ENCODE results near the gene TCF7. TPM values are rescaled to one million over a fixed set of nuclear protein-coding genes. Genes with fewer than 3 reads are reported as not detected.

The TCF7 gene
- total and polyA plus RNA-seq, 2 of the 13 experiments (the other 11 are each of a cell fraction or from before 2014, with no cell fraction given), result 6.3 to 6.8 TPM

- TF ChIP-seq REL (CRISPR knock-in tag; conservative IDR thresholded peaks at IDR 0.05), result no peak
- TF ChIP-seq SP5 (CRISPR knock-in tag; IDR thresholded peaks at IDR 0.05; ENCODE audit: borderline replicate concordance, low read depth), result no peak
- TF ChIP-seq MATR3 (CRISPR knock-in tag; IDR thresholded peaks at IDR 0.05), result no peak
- TF ChIP-seq RBM22 (optimal IDR thresholded peaks at IDR 0.05; ENCODE audit: low read length), result no peak
These were observed 18.9 kb downstream of the TCF7 start (continued) for GRCh38 chr5:134133188-134133994.

GRCh38 chr5:134133995-134134541 is 19.6 kb downstream of the TCF7 start:
- ATAC-seq (no peak), DNase-seq (ENCODE audit: low spot score) (no peak), FAIRE-seq (no peak)
- H4K20me1 ChIP-seq (ENCODE audit: insufficient read depth, low read length), result no peaks in the 10 kb centered on the region
- CTCF ChIA-PET (ENCODE audit: low intra/inter-chr PET ratio, low total read pairs), result no interaction called here
- H3K27me3 ChIP-seq (ENCODE audit: control insufficient read depth in 1 of 2, insufficient read depth in 2 of 2, low read length in 2 of 2), result no peaks in the 10 kb centered on the region
- POLR2A ChIA-PET, result interaction anchor here (1.3 kb wide), 1 partner anchor 9 kb away, joined by 3 read pairs; no protein-coding TSS in a partner anchor
- no peaks in the 10 kb centered on the region for H3K4me1 ChIP-seq (ENCODE audit: insufficient read depth, low read length)
- intact Hi-C loops (cut with micrococcal nuclease; ENCODE audit: unreplicated experiment), result no loop called here
- H2AFZ ChIP-seq (ENCODE audit: low read length), result no peak overlapping the region
- no peak overlapping the region for H3K27ac ChIP-seq (ENCODE audit: extremely low read length, insufficient read depth, low read length)
- H3K4me2 ChIP-seq (ENCODE audit: low read depth, low read length), result no peak overlapping the region
- H3K36me3 ChIP-seq (replicated peaks in 1 of 2; ENCODE audit: control insufficient read depth in 1 of 2, insufficient read depth in 2 of 2, low read length in 2 of 2), result peaks cover 10 to 50% of the 10 kb centered on the region in 2 experiments; a peak in 4 of 5 replicates
- in situ Hi-C loops (cut with HindIII; ENCODE audit: extremely low pct_ligation_motif_present, low pct_unique_long_range_greater_than_20kb), result no loop called here
- no peaks in the 10 kb centered on the region for H3K79me2 ChIP-seq (ENCODE audit: insufficient read depth, low read length)
- H3K9me3 ChIP-seq (ENCODE audit: low read length), result no peaks in the 10 kb centered on the region
- no peak overlapping the region for H3K9ac ChIP-seq (ENCODE audit: insufficient read depth, low read depth, low read length)
- H3K4me3 ChIP-seq (replicated peaks in 1 of 3; ENCODE audit: insufficient read depth in 1 of 3, low read depth in 2 of 3, low read length in 3 of 3), result no peak overlapping the region
- no TSS peak for BruUV-seq (replicated peaks)
- 100% methylated on average over 1 of the region's 6 CpGs for WGBS (ENCODE audit: low lambda C conversion rate)
- TF ChIP-seq SOX13 (IDR thresholded peaks at IDR 0.05), result no peak
- TF ChIP-seq SOX13 (CRISPR knock-in tag; conservative IDR thresholded peaks at IDR 0.05 in 1 of 2, IDR thresholded peaks at IDR 0.05 in 1 of 2), result no peak
- TF ChIP-seq ZBTB1 (CRISPR knock-in tag; IDR thresholded peaks at IDR 0.05; ENCODE audit: borderline replicate concordance), result no peak
- TF ChIP-seq, protein P1, sequence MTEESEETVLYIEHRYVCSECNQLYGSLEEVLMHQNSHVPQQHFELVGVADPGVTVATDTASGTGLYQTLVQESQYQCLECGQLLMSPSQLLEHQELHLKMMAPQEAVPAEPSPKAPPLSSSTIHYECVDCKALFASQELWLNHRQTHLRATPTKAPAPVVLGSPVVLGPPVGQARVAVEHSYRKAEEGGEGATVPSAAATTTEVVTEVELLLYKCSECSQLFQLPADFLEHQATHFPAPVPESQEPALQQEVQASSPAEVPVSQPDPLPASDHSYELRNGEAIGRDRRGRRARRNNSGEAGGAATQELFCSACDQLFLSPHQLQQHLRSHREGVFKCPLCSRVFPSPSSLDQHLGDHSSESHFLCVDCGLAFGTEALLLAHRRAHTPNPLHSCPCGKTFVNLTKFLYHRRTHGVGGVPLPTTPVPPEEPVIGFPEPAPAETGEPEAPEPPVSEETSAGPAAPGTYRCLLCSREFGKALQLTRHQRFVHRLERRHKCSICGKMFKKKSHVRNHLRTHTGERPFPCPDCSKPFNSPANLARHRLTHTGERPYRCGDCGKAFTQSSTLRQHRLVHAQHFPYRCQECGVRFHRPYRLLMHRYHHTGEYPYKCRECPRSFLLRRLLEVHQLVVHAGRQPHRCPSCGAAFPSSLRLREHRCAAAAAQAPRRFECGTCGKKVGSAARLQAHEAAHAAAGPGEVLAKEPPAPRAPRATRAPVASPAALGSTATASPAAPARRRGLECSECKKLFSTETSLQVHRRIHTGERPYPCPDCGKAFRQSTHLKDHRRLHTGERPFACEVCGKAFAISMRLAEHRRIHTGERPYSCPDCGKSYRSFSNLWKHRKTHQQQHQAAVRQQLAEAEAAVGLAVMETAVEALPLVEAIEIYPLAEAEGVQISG (CRISPR knock-in tag; IDR thresholded peaks at IDR 0.05), result no peak
- no peak for TF ChIP-seq ZNF660 (CRISPR knock-in tag; IDR thresholded peaks at IDR 0.05; ENCODE audit: borderline replicate concordance, low read depth)
- TF ChIP-seq TOE1 (CRISPR knock-in tag; IDR thresholded peaks at IDR 0.05), result no peak
- TF ChIP-seq, protein P2, sequence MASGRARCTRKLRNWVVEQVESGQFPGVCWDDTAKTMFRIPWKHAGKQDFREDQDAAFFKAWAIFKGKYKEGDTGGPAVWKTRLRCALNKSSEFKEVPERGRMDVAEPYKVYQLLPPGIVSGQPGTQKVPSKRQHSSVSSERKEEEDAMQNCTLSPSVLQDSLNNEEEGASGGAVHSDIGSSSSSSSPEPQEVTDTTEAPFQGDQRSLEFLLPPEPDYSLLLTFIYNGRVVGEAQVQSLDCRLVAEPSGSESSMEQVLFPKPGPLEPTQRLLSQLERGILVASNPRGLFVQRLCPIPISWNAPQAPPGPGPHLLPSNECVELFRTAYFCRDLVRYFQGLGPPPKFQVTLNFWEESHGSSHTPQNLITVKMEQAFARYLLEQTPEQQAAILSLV (CRISPR knock-in tag; IDR thresholded peaks at IDR 0.05; ENCODE audit: borderline replicate concordance), result no peak
- TF ChIP-seq NFKB2 (CRISPR knock-in tag; IDR thresholded peaks at IDR 0.05; ENCODE audit: borderline replicate concordance), result no peak
- TF ChIP-seq MED13 (CRISPR knock-in tag; IDR thresholded peaks at IDR 0.05), result no peak
- no peak for TF ChIP-seq BHLHE40 (IDR thresholded peaks at IDR 0.05; ENCODE audit: low read length)
- no peak for TF ChIP-seq ZNF558 (CRISPR knock-in tag; IDR thresholded peaks at IDR 0.05; ENCODE audit: borderline replicate concordance)
- TF ChIP-seq TEAD3 (CRISPR knock-in tag; optimal IDR thresholded peaks at IDR 0.05; ENCODE audit: borderline replicate concordance), result no peak
- no peak for TF ChIP-seq MTA1 (CRISPR knock-in tag; IDR thresholded peaks at IDR 0.05; ENCODE audit: borderline replicate concordance)
- no peak for TF ChIP-seq RBM39 (IDR thresholded peaks at IDR 0.05; ENCODE audit: low read depth, low read length, poor library complexity, severe bottlenecking)
- TF ChIP-seq CCAR2 (optimal IDR thresholded peaks at IDR 0.05; ENCODE audit: low read depth, low read length), result no peak
- TF ChIP-seq MAF1 (CRISPR knock-in tag; IDR thresholded peaks at IDR 0.05; ENCODE audit: borderline replicate concordance), result no peak

All from HepG2 (cell line).